ENCODE results near the gene CD22.

DNA sequence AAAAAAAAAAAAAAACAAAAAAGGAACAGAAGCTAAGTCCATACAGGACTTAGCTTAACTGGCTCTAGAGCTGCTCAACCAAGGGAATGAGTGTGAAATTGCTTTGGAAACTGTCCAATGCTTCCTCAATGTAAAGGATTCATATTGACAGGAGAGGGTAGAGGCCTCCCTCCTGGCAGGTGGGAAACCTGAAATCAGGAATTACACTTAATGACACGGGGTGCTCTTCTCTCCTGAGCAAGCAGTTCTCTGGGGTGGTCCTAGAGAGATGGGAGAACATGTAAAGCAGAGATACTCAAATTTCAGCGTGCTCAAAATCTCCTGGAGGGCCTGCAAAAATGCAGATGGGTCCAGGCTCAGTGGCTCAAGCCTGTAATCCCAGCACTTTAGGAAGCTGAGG lies 40.7 kb upstream of the CD22 start:
- TF ChIP-seq SP2 (tag by site-specific recombination; IDR thresholded peaks at IDR 0.05) (no peak), ZFP3 (tag by site-specific recombination; IDR thresholded peaks at IDR 0.05; ENCODE audit: low read depth) (no peak), ZNF175 (tag by site-specific recombination; IDR thresholded peaks at IDR 0.05) (no peak), OVOL3 (tag by site-specific recombination; IDR thresholded peaks at IDR 0.05) (no peak), KLF9 (tag by site-specific recombination; IDR thresholded peaks at IDR 0.05; ENCODE audit: low read depth) (no peak), ZNF768 (tag by site-specific recombination; IDR thresholded peaks at IDR 0.05) (no peak), ZNF639 (tag by site-specific recombination; IDR thresholded peaks at IDR 0.05) (no peak), ZNF660 (tag by site-specific recombination; IDR thresholded peaks at IDR 0.05) (no peak), ZNF174 (tag by site-specific recombination; IDR thresholded peaks at IDR 0.05) (no peak), ZNF777 (tag by site-specific recombination; IDR thresholded peaks at IDR 0.05; ENCODE audit: borderline replicate concordance) (no peak), ZEB2 (tag by site-specific recombination; IDR thresholded peaks at IDR 0.05) (no peak)
- TF ChIP-seq, protein P1, sequence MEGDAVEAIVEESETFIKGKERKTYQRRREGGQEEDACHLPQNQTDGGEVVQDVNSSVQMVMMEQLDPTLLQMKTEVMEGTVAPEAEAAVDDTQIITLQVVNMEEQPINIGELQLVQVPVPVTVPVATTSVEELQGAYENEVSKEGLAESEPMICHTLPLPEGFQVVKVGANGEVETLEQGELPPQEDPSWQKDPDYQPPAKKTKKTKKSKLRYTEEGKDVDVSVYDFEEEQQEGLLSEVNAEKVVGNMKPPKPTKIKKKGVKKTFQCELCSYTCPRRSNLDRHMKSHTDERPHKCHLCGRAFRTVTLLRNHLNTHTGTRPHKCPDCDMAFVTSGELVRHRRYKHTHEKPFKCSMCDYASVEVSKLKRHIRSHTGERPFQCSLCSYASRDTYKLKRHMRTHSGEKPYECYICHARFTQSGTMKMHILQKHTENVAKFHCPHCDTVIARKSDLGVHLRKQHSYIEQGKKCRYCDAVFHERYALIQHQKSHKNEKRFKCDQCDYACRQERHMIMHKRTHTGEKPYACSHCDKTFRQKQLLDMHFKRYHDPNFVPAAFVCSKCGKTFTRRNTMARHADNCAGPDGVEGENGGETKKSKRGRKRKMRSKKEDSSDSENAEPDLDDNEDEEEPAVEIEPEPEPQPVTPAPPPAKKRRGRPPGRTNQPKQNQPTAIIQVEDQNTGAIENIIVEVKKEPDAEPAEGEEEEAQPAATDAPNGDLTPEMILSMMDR (tag by site-specific recombination; IDR thresholded peaks at IDR 0.05): no peak
